GM21737 (cell line): ENCODE results near the gene DAGLB.
A peak's percentile ranks its signal among the peaks of the same experiment; 100 is the strongest.

Experiments used
- ATAC-seq: cut with Tn5 transposase; IDR thresholded peaks from one replicate; pipeline ENCODE4 v1.9.1; 2021; ENCODE audit warnings: mild to moderate bottlenecking, moderate library complexity; ENCODE audit not compliant: unreplicated experiment

The DAGLB gene, protein sequence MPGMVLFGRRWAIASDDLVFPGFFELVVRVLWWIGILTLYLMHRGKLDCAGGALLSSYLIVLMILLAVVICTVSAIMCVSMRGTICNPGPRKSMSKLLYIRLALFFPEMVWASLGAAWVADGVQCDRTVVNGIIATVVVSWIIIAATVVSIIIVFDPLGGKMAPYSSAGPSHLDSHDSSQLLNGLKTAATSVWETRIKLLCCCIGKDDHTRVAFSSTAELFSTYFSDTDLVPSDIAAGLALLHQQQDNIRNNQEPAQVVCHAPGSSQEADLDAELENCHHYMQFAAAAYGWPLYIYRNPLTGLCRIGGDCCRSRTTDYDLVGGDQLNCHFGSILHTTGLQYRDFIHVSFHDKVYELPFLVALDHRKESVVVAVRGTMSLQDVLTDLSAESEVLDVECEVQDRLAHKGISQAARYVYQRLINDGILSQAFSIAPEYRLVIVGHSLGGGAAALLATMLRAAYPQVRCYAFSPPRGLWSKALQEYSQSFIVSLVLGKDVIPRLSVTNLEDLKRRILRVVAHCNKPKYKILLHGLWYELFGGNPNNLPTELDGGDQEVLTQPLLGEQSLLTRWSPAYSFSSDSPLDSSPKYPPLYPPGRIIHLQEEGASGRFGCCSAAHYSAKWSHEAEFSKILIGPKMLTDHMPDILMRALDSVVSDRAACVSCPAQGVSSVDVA

DNA sequence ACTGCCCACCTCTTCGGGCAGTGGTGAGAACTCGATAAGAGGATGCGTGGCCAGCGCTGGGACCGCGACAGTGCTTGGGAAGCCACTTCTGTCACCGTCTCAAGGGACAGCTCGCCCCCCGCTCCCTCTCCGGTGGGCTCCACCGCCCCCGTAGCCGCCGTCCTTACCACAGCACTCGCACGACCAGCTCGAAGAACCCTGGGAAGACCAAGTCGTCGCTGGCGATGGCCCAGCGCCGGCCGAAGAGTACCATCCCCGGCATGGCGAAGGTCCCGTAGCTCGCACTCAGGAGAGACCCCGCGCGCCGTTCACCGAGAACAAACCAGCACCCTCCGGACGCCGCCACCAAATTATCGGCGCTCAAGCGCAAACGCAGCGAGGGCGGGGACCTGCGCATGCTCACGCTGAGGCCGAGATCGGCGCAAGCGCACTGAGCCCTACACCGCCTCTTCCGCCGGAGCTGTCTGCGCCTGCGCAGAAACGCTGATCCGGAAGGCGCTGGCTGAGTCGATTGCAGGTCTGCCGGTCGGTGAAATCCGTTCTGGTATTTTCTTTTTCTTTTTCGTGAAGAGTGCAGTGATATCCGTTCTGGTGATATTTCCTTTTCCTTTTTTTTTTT is at the start of gene DAGLB:
DAGLB (minus strand) TSS at position 374 of the 619 bp plus-strand sequence; CDS start at position 262, 112 bp downstream.
- peak; percentile 82 for ATAC-seq

DNA sequence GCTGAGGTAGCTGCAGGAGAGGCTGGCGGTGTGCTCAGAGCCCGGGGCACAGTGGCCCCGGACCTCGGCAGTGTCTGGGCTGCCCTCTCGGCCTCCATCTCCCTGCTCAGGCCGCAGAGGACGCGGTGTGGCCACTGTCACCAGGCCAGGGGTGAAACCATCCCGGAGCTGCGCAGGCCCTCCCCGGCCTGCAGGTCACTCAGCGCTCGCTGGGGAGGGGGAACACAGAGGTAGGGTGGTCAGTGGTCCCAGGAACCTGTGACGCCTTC is 49.8 kb upstream of the DAGLB start:
- no peak for ATAC-seq

DNA sequence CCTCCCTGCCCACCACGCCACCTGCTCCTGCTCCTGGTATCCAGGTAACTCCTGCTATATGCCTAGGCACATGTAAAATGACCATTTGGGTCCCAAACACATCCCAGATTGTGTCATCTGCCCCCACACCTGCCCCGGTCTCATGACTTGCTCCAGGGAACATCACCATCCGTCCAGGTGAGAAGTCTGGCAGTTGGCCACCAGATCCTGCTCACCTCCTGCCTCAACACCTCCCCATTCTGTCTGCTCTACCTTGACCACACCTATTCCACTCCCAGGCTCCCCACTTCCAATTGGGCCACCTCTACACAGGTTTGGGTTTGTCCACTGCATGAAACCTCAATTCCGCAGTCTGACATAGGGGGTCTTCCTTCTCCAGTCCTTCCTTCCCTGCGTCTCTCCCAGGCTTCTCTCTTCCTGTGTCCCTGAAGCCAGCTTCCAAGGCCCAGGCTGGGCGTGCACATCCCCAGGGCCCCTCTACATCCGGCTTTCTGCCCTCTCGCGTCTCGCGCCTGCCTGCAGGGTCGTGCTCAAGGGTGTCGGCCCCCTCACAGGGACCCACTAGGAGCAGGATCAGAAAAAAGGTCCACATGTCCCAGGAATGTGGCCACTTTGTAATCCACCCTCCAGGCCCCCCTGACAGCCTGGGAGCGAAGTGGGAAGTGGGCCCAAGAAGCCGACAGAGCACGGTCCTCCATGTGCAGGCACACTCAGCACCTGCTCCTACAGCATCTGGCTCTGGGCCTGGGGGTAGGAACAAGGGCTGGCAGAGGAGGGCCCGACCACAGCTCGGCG is 49.3 kb upstream of the DAGLB start:
- no peak for ATAC-seq

DNA sequence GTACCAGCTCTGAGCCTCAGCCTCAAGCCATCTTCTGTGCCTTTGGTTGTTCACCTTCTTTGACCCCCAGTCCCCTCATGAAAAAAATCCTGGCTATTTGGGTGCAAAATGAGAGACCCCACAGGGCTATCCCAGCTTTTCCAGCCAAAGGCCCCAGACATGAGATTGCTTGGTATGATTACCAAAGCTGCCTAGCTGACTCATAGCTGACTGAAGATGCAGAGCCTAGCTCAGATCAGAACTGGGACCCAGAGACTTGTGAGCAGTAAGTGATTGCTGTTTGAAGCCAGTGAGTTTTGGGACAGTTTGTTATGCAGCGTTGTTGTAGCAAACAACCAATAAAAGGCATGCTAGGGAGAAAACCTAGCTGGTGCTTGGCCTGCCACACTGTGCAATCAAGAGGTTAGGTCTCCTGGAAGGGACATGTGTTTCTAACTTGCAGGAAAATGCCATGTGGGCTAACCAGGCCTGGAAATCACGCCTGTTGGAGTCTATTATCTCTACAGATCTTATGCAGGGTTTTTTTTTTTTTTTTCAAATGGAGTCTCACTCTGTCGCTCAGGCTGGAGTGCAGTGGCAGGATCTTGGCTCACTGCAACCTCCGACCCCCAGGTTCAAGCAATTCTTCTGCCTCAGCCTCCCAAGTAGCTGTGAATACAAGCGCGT is 48.0 kb upstream of the DAGLB start:
- ATAC-seq: no peak

DNA sequence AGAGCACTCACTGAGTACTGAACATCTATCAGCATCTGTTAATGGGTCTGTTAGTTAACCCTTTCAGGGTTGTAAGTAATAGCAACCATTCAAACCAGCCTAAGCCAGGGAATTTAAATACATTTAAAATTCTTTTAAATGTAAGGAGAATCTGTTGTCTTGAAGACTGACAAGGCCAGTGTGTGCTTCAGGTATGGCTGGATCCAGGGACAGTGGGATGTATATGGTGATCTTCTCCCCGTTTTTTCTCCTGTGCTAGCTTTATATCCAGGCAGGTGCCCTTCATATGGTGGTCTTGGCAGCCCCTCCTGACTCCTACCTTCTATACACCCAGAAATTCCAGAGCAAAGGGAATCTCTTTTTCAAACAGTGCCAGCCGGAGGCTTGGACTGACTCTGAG is 46.6 kb upstream of the DAGLB start:
- ATAC-seq: no peak

DNA sequence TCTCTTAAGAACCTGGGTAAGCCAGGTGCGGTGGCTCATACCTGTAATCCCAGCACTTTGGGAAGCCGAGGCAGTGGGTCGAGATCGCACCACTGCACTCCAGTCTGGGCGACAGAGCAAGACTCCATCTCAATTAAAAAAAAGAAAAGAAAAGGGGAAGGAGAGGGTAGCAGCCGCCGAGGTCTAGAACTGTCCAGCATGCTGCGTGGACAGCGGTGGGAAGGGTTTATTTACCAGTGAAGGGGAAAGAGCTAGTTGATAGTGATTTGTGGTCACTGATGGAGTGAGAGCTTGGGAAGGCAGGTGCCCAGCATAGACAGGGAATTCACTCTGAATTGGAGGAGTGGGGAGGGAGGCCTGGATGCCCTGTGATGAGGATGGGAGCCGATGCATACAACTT is 43.4 kb upstream of the DAGLB start:
- no peak for ATAC-seq

DNA sequence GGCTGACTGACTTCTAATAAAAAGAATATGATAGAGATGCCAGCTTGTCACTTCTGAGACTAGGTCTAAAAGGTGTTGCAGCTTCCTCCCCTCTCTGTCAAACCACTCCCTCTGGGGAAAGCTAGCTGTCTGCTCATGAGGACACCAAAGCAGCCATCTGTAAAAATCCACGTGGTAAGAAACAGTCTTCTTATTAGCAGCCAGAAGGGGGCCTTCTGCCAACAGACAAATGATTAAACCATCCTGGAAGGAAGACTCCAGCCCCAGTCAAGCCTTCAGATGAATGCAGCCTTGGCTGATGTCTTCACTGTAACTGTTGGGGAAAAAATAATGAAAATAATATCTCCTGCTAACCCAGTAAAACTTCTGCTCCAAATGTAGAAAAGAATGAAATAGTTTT is 41.9 kb upstream of the DAGLB start:
- ATAC-seq: no peak

DNA sequence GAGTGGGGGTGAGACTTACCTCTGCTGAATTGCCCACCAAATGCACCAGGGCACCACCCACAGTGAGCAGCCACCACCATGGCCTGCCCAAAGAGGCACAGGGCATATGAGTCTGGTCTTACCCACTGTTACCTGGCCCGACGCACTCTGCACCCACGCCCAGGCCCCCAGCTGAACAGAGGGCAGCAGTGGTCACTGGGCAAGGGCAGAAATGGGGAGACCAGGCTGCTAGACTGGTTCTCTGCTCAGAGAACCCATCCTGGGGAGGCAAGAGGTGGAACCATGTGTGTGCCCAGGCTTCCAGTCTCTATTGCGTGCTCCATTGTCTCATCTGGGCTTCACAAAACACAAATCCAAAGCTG is 39.4 kb upstream of the DAGLB start:
- ATAC-seq: no peak

DNA sequence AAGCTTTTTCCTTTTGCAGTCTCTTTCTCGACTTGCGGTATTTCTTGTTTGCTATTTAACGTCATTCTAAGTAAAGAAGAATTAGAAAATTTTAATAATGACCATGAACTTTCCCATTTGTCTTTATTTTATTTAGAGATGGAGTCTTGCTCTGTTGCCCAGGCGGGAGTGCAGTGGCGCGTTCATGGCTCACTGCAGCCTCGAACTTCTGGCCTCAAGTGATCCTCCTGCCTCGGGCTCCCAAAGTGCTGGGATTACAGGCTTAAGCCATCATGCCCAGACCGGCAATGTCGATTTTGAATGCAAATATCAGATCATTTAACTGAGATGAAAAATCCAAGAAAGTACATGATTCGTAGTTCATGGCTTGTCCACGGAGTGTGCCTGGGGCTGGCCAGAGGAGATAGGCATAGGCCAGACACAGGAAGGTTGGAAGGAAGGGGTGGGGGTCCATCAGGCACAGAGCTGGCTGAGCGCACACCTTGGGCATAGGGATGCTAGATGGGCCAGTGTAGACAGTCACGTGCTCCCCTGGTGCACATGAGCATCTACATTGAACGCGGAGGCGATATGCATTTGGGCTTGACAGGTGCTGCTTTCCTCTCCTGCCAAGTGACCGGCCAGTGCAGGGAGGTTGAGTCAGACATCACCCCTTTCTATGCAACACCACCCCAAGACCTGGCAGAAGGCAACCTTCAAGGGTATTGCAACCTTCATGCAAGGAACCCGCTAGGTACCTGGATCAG is 38.9 kb upstream of the DAGLB start:
- ATAC-seq: no peak

DNA sequence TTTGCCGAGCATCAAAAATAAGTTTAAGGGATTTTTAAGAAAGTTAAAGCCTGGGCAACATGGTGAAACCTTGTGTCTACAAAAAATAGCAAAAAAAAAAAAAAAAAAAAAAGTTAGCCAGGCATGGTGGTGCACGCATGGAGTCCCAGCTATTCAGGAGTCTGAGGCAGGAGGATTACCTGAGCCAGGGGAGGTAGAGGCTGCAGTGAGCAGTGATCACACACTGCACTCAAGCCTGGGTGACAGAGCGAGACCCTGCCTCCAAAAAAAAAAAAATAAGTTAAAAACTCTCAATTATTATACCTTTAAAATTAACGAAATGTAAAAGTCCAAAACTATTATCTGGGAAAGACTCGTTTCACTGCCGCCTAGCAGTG is 35.0 kb upstream of the DAGLB start:
- ATAC-seq: no peak

DNA sequence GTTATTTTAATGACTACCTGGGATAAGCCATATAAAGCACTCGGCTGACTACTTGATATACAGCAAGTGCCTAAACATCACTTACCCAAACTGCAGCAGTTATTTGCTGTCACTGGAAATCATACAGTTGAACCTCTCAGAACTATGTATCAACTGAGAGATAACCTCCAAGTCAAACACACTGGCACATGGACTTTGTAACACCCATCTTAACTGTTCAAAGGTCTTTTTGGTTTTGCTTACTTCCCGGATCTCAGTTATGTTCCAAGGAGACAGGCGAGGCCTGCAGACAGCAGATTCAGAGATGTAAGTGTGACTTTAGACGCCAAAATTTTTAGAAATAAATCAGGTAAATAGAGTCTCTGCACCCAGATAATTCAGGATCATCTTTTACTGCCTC is 34.6 kb upstream of the DAGLB start:
- ATAC-seq: no peak

DNA sequence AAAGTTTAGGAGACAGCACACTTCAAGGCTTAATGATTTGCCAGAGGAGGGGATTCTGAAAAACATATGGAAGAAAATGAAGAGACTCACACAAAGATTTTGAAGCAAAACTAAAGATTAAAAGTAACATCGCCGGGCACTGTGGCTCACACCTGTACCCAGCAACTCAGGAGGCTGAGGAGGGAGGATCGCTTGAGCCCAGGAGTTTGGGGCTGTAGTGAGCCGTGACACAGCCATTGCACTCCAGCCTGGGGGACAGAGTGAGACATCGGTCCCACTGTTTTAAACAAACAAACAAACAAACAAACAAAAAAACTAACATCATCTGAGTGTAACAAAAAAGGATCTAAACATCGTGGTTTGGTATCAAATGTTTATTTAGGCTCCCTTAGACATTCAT is 33.7 kb upstream of the DAGLB start:
- ATAC-seq: no peak

DNA sequence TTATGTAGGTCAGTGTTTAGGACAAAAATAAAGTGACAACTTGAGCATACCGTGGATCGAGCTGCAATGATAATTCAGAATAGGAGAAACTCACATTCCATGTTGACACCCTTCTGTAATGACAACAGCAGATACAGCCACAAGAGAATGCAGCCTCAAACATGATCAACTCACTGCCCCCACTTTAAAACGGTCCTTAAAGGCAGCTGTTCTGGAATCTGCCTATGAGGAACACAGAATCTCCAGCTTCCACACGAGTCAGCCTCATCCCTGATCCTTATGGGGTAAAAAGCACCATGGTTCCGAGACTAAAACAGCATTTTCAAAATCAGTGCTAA is 32.5 kb upstream of the DAGLB start:
- no peak for ATAC-seq

DNA sequence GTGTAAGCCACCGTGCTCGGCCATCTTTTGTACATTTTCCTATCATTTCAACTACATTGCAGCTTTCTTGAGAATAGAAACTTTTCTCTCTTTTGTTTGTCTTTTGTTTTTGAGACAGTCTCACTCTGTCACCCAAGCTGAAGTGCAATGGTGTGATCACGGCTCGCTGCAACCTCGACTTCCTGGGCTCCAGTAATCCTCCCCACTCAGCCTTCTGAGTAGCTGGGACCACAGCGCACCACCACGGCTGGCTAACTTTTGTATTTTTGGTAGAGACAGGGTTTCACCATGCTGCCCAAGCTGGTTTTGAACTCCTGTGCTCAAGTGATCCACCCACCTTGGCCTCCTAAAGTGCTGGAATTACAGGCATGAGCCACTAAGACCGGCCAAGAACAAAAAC is 31.3 kb upstream of the DAGLB start:
- ATAC-seq: no peak

DNA sequence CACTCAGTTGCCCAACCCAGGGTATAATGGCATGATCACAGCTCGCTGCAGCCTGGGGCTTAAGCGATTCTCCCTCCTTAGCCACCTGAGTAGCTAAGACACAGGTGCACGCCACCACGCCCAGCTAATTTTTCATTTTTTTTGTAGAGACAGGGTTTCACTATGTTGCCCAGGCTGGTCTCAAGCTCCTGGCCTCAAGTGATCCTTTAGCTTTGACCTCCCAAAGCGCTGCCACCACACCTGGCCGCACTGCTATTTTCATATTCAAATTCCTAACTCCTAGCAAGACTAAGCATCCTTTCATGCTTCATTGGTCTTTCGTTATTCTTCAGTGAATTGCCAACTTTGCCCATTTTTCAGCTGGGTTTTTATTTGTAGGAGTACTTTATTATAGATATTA is 30.4 kb upstream of the DAGLB start:
- no peak for ATAC-seq

DNA sequence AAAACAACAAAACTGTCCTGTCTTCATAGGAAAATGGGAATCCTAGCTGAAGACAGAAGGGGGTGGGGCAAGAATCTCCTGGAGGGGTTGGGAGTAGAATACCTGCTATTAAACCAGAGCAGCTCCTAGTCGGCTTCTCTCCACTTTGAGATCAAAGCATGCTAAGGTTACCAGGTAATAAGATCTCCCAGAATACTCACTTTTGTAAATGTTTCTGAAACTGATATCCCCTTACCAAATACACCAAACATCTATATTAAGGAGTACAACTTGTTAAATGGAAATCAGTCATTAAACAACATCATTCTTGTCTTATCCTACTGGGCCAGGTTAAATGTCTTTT is 29.5 kb upstream of the DAGLB start:
- no peak for ATAC-seq

DNA sequence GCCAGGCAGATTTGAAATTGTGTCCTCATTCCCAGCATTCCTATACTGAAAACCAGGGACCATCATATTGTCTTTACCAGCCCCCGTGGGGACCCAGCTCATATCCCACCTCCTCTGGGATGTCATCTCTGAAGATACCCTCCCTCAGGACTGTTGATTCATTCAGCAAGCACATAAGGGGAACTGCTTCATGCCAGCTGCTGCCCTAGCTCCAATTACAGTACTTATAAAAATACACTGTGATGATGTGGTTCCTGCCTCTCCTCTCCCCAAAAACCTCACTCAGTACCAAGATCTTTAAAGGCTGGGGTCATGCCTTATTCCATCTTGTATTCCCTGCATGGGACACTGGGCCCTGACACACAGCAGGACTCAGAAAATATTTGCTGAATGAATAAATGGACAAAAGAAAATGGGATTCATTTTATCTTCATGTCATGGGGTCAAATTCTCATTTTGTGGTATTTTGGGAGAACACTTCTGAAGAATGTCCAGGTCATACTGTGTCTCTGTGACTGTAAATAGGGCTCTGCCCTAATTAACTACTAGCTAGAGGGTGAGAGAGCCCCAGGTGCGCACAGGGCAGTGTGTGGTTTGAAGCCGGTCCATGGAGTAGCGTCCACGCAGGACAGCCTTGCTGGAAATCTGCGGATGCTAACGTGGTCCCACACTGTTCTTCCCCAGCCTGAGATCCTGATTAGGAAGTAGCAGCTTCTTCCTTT is 29.0 kb upstream of the DAGLB start:
- ATAC-seq: no peak

DNA sequence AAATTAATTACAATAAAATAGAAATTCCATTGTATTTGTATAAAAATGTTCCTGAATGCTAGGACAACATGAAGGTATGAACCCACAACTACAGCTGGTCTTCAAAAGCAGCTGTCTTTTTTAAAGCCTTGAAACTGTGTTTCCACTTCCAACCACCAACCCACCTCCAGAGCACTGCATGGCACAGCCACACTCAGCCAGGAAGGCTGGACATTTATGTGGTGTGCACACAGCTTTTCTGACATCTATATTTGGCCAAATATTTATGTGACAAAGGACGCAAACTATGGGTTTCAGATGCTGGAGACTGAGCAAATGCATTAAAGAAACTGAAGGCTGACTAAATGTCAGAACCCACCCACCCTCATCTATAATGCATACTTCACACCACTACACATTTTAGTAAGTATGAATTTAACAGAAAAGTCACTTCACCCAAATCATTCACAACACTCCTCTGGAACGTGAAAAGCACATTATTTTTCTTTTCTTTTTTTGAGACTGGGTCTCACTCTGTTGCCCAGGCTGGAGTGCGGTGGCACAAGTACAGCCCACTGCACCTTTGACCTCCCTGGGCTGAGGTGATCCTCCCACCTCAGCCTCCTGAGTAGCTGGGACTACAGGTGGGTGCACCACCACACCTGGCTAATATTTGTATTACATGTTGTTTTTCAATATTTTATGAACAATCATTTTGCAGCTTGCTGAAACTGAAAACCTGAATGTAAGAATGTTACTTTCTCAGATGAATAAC is 27.9 kb upstream of the DAGLB start:
- no peak for ATAC-seq

DNA sequence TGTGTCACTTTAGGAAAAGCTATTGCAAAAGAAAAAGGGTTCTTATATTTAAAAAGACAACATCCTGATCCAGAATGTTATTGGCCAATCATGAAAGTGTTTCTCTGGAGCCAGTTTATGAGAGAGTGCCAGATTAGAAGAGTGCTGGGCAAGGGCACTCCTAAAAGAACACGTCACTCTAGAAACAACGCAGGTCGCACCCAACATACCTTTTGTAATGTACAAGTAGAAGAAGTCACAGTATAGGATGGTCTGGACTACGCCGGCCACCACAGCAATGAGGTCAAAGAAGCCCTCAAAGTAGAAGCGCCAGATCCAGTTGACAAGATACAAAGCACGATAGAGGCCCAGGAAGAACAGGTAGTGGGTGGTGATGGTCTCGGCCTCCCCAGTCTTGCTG is 18.1 kb upstream of the DAGLB start:
- ATAC-seq: no peak
